DMS114 treated with DMSO at 0.1 percent for 48 hours (cell line): ENCODE data around the gene ERC1.

Experiments
- DNase-seq: peaks from one replicate; lab custom pipeline; 2025; ENCODE audit not compliant: unreplicated experiment; lab: John Stamatoyannopoulos, UW

The ERC1 gene

GRCh38 chr12:1429980-1430379, 439.0 kb downstream of the ERC1 start:
- DNase-seq = no peak

- no peak for DNase-seq
Measured at GRCh38 chr12:1434296-1434955, 443.4 kb downstream of the ERC1 start.

GRCh38 chr12:1435044-1435443, 444.0 kb downstream of the ERC1 start:
- no peak for DNase-seq

GRCh38 chr12:1435456-1435855, 444.4 kb downstream of the ERC1 start:
- no peak for DNase-seq

GRCh38 chr12:1436015-1436414, 445.0 kb downstream of the ERC1 start:
- DNase-seq = no peak

- DNase-seq = no peak
Measured at GRCh38 chr12:1436981-1437380, 446.0 kb downstream of the ERC1 start.

- DNase-seq = no peak
Measured at GRCh38 chr12:1439201-1439600, 448.2 kb downstream of the ERC1 start.

- DNase-seq = no peak
Measured at GRCh38 chr12:1439687-1440086, 448.7 kb downstream of the ERC1 start.

GRCh38 chr12:1443421-1444141, 452.6 kb downstream of the ERC1 start:
- DNase-seq = no peak

GRCh38 chr12:1444142-1444516, 453.1 kb downstream of the ERC1 start:
- DNase-seq = no peak

- DNase-seq = no peak
Measured at GRCh38 chr12:1445807-1446206, 454.8 kb downstream of the ERC1 start.

GRCh38 chr12:1448336-1448735, 457.3 kb downstream of the ERC1 start:
- DNase-seq = no peak

GRCh38 chr12:1453810-1454209, 462.8 kb downstream of the ERC1 start:
- no peak for DNase-seq

GRCh38 chr12:1456885-1457284, 465.9 kb downstream of the ERC1 start:
- DNase-seq = no peak

- DNase-seq = no peak
Measured at GRCh38 chr12:1457901-1458300, 466.9 kb downstream of the ERC1 start.

- DNase-seq = no peak
Measured at GRCh38 chr12:1459339-1459738, 468.3 kb downstream of the ERC1 start.

GRCh38 chr12:1463073-1463905, 472.3 kb downstream of the ERC1 start:
- no peak for DNase-seq

GRCh38 chr12:1464925-1465324, 473.9 kb downstream of the ERC1 start:
- DNase-seq = no peak

- DNase-seq = no peak
Measured at GRCh38 chr12:1465990-1466389, 475.0 kb downstream of the ERC1 start.

GRCh38 chr12:1466481-1467154, 475.6 kb downstream of the ERC1 start:
- no peak for DNase-seq

GRCh38 chr12:1467710-1468109, 476.7 kb downstream of the ERC1 start:
- DNase-seq = no peak
